Myocyte (in vitro differentiated cells): ENCODE measurements around the gene RND3. TPM values are rescaled to one million over a fixed set of nuclear protein-coding genes. Genes with fewer than 3 reads are reported as not detected.

Experiments used
- DNase-seq: peaks from one replicate; pipeline ENCODE4 v3.0.0-alpha.2; 2012; ENCODE audit warnings: low read depth
- polyA plus RNA-seq: library from polyadenylated mRNA; unstranded; fragments of >200 nt; gene quantifications from one replicate; pipeline ENCODE4 v1.2.1, GENCODE V29; 2012; ENCODE audit warnings: missing spikeins
- total RNA-seq: library from RNA; depleted of rRNA; stranded (reverse); fragments of >200 nt; gene quantifications from 2 replicates; pipeline ENCODE4 v1.2.3, GENCODE V29; 2014

Gene RND3, protein sequence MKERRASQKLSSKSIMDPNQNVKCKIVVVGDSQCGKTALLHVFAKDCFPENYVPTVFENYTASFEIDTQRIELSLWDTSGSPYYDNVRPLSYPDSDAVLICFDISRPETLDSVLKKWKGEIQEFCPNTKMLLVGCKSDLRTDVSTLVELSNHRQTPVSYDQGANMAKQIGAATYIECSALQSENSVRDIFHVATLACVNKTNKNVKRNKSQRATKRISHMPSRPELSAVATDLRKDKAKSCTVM
- 68.6 and 88.8 TPM in 2 replicates for total RNA-seq
- 45.2 TPM for polyA plus RNA-seq

GRCh38 chr2:150487537-150488429 lies at the start of gene RND3:
Gene RND3, minus strand, starts transcription at chr2:150487667. Its CDS starts 250 bp downstream, at chr2:150487417.
- DNase-seq, result peak; percentile 99

- no peak for DNase-seq
Observed at GRCh38 chr2:150535176-150535575, 47.7 kb upstream of the RND3 start.

- no peak for DNase-seq
Observed at GRCh38 chr2:150532879-150533278, 45.4 kb upstream of the RND3 start.

DNA sequence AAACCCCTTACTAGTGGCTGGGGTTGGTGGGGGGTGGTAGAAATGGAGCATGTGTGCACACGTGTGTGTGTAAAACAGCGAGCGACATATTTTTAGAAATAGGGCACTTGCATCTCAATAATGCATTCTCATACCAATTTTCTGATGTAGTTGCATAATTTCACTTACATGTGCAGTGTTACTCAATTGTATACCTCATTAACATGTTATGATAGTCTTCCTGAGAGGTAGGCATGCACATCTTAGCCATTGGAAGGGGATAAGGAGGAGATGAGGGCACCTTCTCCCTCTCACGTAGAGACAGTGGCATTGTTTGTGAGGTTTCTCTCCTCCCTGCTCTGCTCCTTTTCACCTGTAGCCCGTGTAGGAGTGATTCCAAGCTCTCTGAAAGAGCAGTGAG lies 44.6 kb upstream of the RND3 start:
- no peak for DNase-seq

GRCh38 chr2:150531591-150531990 lies 44.1 kb upstream of the RND3 start:
- no peak for DNase-seq

DNA sequence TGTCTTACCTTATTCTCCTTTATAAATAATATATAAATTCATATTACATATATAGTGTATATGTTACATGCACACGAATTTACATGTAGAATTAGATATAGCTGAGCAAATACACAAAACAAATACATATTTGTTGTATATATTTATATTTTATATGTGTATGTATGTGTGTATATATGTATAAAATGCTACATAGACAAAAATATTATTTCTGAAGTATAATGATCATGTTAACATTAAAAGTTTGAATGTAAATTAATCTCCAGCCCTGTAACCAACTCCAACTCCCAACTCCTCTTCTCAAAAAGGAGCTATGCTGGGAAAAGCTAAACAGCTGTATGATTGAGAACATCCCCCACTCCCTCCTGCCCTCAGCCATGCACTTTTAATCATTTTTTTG lies 42.7 kb upstream of the RND3 start:
- no peak for DNase-seq

DNA sequence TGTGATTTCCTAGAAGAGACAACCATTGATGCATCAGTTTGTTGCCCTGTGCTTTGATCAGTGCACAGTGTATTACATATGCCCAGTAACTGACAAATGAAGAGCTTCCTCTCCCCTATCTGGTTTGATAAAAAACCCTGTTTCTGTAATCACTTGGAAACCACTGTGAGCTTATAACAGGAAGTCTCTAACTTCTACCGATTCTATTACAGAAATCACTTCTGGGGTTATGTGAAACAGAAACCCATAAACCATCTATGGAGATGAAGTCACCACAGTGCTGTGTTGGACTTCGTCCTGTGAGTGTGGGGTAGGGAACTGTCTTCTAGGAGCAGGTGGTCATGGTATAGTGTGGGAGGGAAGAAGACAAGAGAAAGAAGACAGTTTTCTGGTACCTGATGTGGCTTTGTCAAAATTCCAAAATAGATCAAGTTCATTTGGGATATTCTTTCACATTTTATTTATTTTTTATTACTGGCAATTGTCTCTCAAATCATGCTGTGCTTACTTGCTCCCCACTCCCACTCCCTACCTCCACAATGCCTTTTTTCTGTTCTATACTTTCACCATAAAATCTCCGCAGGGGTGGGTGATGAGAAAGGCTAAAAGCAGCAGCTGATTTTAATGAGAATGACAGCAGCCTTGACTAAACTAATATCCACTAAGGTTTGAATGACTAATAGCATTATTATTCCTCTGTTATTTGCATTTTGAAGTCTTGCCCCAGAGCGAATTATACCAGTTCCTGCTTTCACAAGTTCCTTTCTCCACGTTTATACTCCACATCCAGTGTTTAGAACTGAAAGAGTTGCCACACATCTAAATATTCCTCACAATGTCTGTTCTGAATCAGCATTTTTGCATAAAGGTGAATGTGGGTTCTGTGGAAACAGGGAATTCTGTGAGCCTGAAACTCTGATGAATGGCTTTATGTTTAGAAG lies 41.7 kb upstream of the RND3 start:
- DNase-seq, result peak; percentile 50

GRCh38 chr2:150526827-150527226 lies 39.4 kb upstream of the RND3 start:
- DNase-seq, result peak; percentile 80

GRCh38 chr2:150526006-150526405 lies 38.5 kb upstream of the RND3 start:
- no peak for DNase-seq

DNA sequence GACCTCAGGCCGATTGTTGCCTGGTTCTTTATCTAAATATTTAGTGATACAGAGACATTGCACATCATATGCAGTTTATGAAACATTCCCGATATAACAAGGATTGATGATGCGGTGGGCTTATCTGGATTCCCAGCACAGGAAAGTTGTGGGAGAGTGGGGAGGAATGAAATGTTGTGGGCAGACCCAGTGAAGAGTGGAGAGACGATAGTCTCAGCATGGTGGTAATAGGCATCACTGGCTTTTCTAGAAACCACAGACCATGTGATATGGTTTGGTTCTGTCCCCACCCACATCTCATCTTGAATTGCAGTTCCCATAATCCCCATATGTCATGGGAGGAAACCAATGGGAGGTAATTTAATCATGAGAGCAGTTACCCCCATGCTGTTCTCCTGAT lies 34.8 kb upstream of the RND3 start:
- no peak for DNase-seq

GRCh38 chr2:150520887-150521664 lies 33.6 kb upstream of the RND3 start:
- peak; percentile 80 for DNase-seq

DNA sequence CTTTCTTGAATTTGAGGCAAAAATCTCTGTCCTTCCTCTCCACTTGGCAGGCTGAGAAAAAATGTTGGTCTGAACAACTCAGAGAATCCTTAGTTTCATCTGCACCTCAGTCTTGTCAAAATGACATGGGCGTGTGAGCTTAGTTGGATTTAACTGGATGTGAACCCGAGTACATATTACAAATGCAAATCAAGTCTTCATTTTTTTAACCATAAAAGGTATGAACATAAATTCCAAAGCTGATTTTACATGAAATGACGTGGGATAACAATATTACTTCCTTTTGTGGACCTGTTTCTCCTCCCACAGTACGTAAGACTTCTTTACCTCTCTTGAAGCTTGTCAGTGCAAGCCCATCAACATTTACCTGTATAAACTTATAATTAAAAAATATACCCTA lies 32.6 kb upstream of the RND3 start:
- DNase-seq, result no peak

DNA sequence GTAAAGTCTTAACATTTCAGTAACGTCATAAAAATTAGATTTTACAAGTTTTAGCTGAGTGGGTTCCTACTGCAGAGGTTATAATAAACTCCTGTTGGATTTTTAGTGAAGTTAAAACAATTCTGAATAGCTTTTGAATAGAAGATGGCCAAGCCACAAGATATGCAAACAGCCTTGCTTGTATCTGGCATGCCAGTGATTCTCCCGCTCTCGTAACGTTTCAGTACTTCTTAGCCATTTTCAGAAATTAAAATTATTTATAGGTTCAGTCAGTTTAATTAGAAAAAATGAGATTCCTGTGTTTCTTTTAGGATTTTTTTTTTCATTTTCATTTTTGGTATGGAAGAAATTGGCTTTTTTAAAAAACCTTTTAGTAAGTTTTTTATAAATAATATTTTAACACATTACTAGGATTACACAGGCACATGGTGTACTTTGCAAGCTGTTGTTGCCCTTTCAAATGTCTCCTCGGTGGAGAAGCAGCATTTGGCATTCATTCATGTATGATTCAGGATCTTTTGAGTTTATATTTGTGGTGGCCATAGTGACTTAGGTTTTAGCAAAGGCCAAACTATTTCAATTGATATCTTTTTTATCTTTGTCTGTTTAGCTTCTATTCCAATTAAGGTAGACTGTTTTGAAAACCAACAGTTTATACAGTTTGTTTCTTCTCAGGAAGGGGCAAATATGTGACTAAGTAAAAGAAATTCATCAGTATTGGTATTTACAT lies 30.6 kb upstream of the RND3 start:
- peak; percentile 53 for DNase-seq

DNA sequence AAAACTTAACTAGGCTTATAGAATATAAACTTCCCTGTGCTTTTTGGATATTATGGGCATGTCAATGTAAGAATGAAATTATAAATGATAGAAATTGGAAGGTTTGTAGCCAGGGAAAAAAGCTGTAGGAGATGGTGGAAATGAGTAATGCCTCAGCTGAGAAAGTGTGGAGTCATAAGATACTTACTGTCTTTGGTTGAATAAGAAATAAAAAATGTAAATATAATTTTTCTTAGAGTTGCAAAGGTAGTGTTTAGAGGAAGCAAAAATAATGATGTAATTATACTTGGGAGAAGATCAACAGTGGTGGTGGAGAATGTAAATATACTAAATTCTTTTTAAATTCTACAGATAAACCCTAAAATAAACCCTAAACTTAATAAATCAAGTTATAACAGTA lies 26.2 kb upstream of the RND3 start:
- no peak for DNase-seq

GRCh38 chr2:150508497-150509137 lies 21.1 kb upstream of the RND3 start:
- no peak for DNase-seq

GRCh38 chr2:150507071-150507470 lies 19.6 kb upstream of the RND3 start:
- no peak for DNase-seq

DNA sequence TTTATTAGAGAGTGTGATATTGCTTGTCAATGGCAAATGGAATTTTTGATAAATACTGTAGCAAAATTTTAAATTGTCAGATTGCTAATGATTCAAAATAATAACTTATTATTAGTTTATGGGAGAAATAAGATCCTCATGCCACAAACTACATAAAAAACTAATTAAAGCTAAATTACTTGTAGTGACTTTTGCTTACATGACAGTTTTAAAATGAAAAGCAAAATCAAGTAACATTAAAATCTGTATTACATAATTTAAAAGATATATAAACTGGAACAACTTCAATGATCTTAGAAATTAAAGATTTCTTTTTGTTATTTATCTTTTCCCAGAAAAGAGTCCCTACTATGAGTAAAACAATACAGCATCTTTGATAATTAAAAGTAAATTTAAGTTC lies 17.7 kb upstream of the RND3 start:
- no peak for DNase-seq

DNA sequence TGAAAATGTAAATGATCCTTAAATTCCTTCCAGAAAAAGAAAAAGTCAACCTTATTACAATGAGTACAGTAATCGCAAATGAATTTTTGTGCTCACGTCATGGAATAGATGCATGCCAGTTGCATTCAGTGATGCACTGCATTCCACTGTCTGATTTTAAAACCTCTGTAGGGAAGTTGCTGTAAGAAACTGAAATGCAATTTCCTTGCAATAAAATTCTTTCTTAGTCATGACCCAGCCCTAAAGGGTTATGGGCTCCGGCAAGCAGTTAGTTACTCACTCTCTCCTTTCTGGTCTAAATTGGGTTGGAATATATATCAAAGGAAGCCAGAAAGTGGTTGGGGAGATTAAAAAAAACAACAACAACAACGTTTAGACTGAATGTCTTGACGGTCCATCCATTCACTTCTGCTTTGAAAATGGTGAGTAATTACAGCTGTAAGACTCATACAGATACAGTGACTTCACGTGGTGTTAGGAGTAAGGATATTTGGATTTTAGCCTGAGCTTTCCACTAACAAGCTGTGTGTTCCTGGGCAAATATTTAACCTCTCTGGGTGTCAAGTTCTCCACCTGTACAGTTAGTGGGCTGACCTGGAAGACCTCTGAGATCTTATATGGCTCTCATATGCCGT lies 8.6 kb upstream of the RND3 start:
- no peak for DNase-seq

GRCh38 chr2:150495001-150495400 lies 7.5 kb upstream of the RND3 start:
- DNase-seq, result no peak
